ENCODE data around the gene FBXL15.

GRCh38 chr10:102405632-102406031, 15.0 kb upstream of the FBXL15 start:
- TF ChIP-seq FOXK2 (IDR thresholded peaks at IDR 0.05) (no peak), CTBP1 (IDR thresholded peaks at IDR 0.05; ENCODE audit: borderline replicate concordance) (no peak), SP1 (IDR thresholded peaks at IDR 0.05) (no peak), BHLHE40 (IDR thresholded peaks at IDR 0.05; ENCODE audit: borderline replicate concordance) (no peak), FOXM1 (IDR thresholded peaks at IDR 0.05; ENCODE audit: borderline replicate concordance) (no peak), ARNT (IDR thresholded peaks at IDR 0.05) (no peak), TARDBP (IDR thresholded peaks at IDR 0.05) (no peak), FOXA1 (IDR thresholded peaks at IDR 0.05) (no peak)
